HEK293 (cell line): ENCODE data around the gene EFCC1.

Source experiments
- CTCF ChIA-PET: fragments of 350-600 bp; formaldehyde crosslinking; extraction: SDS; loops from one replicate; lab custom pipeline; 2021; ENCODE audit warnings: antibody characterized with exemption; lab: Yijun Ruan, JAX
- POLR2A ChIA-PET: fragments of 300-600 bp; formaldehyde crosslinking; extraction: SDS; loops from one replicate; lab custom pipeline; 2020; ENCODE audit warnings: antibody characterized with exemption, inconsistent platforms; lab: Yijun Ruan, JAX
- H3K27ac ChIP-seq: fragments of 200-500 bp; sonication (Bioruptor generic); 2 replicates; pipeline ENCODE4 v1.5.1; 2014; ENCODE audit warnings: low read depth, low read length, control low read depth, inconsistent platforms; ENCODE audit errors: extremely low read depth
- H3K36me3 ChIP-seq, 2 experiments: fragments of 200-500 bp in 1 of 2; sonication (Bioruptor generic) in 1 of 2; 1 replicate in 1 of 2; 2 replicates in 1 of 2; pipeline ENCODE4 v1.5.1; 2014 to 2017; ENCODE audit warnings: inconsistent platforms in 2 of 2, low read length in 2 of 2; ENCODE audit not compliant: control insufficient read depth in 2 of 2, insufficient read depth in 1 of 2
- H3K4me1 ChIP-seq: fragments of 200-500 bp; sonication (Bioruptor generic); 2 replicates; pipeline ENCODE4 v1.5.1; 2014; ENCODE audit warnings: mild to moderate bottlenecking, low read length, inconsistent platforms; ENCODE audit not compliant: control insufficient read depth, insufficient read depth
- H3K4me3 ChIP-seq: 2 replicates; pipeline ENCODE4 v1.5.1; 2011; ENCODE audit warnings: low read depth, mild to moderate bottlenecking, control low read depth, low read length, moderate library complexity
- H3K9me3 ChIP-seq: fragments of 200-500 bp; sonication (Bioruptor generic); 2 replicates; pipeline ENCODE4 v1.5.1; 2014; ENCODE audit warnings: low read depth, low read length, inconsistent platforms; ENCODE audit not compliant: control insufficient read depth, insufficient read depth
- HOXD13 ChIP-seq: sonication (generic); formaldehyde crosslinking; IDR thresholded peaks from 2 replicates; pipeline ENCODE4 v1.8.0; 2022; ENCODE audit warnings: missing genetic modification reagents, borderline replicate concordance
- REPIN1 ChIP-seq: fragments of 450-650 bp; formaldehyde crosslinking; IDR thresholded peaks from 2 replicates; pipeline ENCODE4 v1.5.1; 2017; ENCODE audit warnings: missing biosample characterization, missing genetic modification characterization, low read depth
- SP7 ChIP-seq: fragments of 450-650 bp; formaldehyde crosslinking; IDR thresholded peaks from 2 replicates; pipeline ENCODE4 v1.5.1; 2016; ENCODE audit warnings: missing biosample characterization, missing genetic modification characterization
- ZBTB6 ChIP-seq: fragments of 450-650 bp; formaldehyde crosslinking; IDR thresholded peaks from 2 replicates; pipeline ENCODE4 v1.5.1; 2017; ENCODE audit warnings: missing biosample characterization, missing genetic modification characterization
- ZNF140 ChIP-seq: fragments of 450-650 bp; formaldehyde crosslinking; IDR thresholded peaks from 2 replicates; pipeline ENCODE4 v1.5.1; 2016; ENCODE audit warnings: missing biosample characterization, missing genetic modification characterization
- ZNF174 ChIP-seq: fragments of 450-650 bp; formaldehyde crosslinking; IDR thresholded peaks from 2 replicates; pipeline ENCODE4 v1.5.0; 2017; ENCODE audit warnings: missing biosample characterization, mild to moderate bottlenecking, missing genetic modification characterization
- ZNF18 ChIP-seq: fragments of 450-650 bp; formaldehyde crosslinking; IDR thresholded peaks from 2 replicates; pipeline ENCODE4 v1.5.1; 2016; ENCODE audit warnings: missing biosample characterization, missing genetic modification characterization
- ZNF2 ChIP-seq: fragments of 450-650 bp; formaldehyde crosslinking; IDR thresholded peaks from 2 replicates; pipeline ENCODE4 v1.5.1; 2016; ENCODE audit warnings: missing biosample characterization, missing genetic modification characterization
- ZNF302 ChIP-seq: fragments of 450-650 bp; formaldehyde crosslinking; IDR thresholded peaks from 2 replicates; pipeline ENCODE4 v1.5.1; 2016; ENCODE audit warnings: missing biosample characterization, missing genetic modification characterization, low read depth
- ZNF426 ChIP-seq: fragments of 450-650 bp; formaldehyde crosslinking; IDR thresholded peaks from 2 replicates; pipeline ENCODE4 v1.5.1; 2017; ENCODE audit warnings: missing biosample characterization, missing genetic modification characterization, mild to moderate bottlenecking, inconsistent platforms, moderate library complexity
- ZNF544 ChIP-seq: fragments of 450-650 bp; formaldehyde crosslinking; IDR thresholded peaks from 2 replicates; pipeline ENCODE4 v1.5.0; 2017; ENCODE audit warnings: missing biosample characterization, missing genetic modification characterization
- ZNF600 ChIP-seq: fragments of 450-650 bp; formaldehyde crosslinking; IDR thresholded peaks from 2 replicates; pipeline ENCODE4 v1.5.1; 2016; ENCODE audit warnings: missing biosample characterization, missing genetic modification characterization
- ZNF660 ChIP-seq: fragments of 450-650 bp; IDR thresholded peaks from 2 replicates; pipeline ENCODE4 v1.5.1; 2018; ENCODE audit warnings: missing biosample characterization, mild to moderate bottlenecking, missing genetic modification characterization
- ZNF664 ChIP-seq: fragments of 450-650 bp; formaldehyde crosslinking; IDR thresholded peaks from 2 replicates; pipeline ENCODE4 v1.5.1; 2016; ENCODE audit warnings: missing biosample characterization, missing genetic modification characterization
- ZNF704 ChIP-seq: fragments of 450-650 bp; formaldehyde crosslinking; IDR thresholded peaks from 2 replicates; pipeline ENCODE4 v1.5.1; 2016; ENCODE audit warnings: missing biosample characterization, missing genetic modification characterization
- ZNF830 ChIP-seq: fragments of 450-650 bp; IDR thresholded peaks from 2 replicates; pipeline ENCODE4 v1.5.0; 2018; ENCODE audit warnings: missing biosample characterization, missing genetic modification characterization, low read depth, mild to moderate bottlenecking, moderate library complexity

The EFCC1 gene

GRCh38 chr3:128998561-128998960, 2.5 kb upstream of the EFCC1 start:
- no peaks in the 10 kb centered on the region for H3K36me3 ChIP-seq
- H3K4me1 ChIP-seq = no peaks in the 10 kb centered on the region
- H3K9me3 ChIP-seq = no peaks in the 10 kb centered on the region
- no peak overlapping the region for H3K27ac ChIP-seq
- CTCF ChIA-PET = interaction anchor here (0.7 to 2.4 kb wide), 3 partner anchors 28 to 247 kb away, joined by 3 to 8 read pairs (median 3); no protein-coding TSS in a partner anchor
- TF ChIP-seq ZNF664 (tag by site-specific recombination) = no peak
- no peak overlapping the region for H3K4me3 ChIP-seq
- POLR2A ChIA-PET = interaction anchor here (0.6 to 0.7 kb wide), 2 partner anchors 205 to 318 kb away, joined by 3 read pairs; no protein-coding TSS in a partner anchor

- Histone ChIP-seq H3K4me1 (no peaks in the 10 kb centered on the region), H3K36me3 (no peaks in the 10 kb centered on the region), H3K9me3 (no peaks in the 10 kb centered on the region), H3K4me3 (no peak overlapping the region), H3K27ac (no peak overlapping the region)
- CTCF ChIA-PET = interaction anchor here (0.7 to 2.4 kb wide), 3 partner anchors 29 to 246 kb away, joined by 3 to 8 read pairs (median 3); no protein-coding TSS in a partner anchor
- TF ChIP-seq ZNF302 (no peak), ZNF704 (tag by site-specific recombination) (no peak), ZNF2 (tag by site-specific recombination) (no peak)
- POLR2A ChIA-PET = interaction anchor here (0.6 kb wide), 1 partner anchor 204 kb away, joined by 3 read pairs; no protein-coding TSS in a partner anchor
Observed at GRCh38 chr3:128999102-128999501, 2.0 kb upstream of the EFCC1 start.

GRCh38 chr3:129000742-129001100, 383 bp upstream of the EFCC1 start:
- TF ChIP-seq ZNF830 (tag by site-specific recombination) = no peak
- TF ChIP-seq ZNF544 = no peak
- TF ChIP-seq REPIN1 (tag by site-specific recombination) = no peak
- no peak for TF ChIP-seq ZNF600 (tag by site-specific recombination)
- TF ChIP-seq SP7 (tag by site-specific recombination) = no peak
- TF ChIP-seq HOXD13 (CRISPR knock-in tag) = no peak
- no peak for TF ChIP-seq ZNF174 (tag by site-specific recombination)
- no peak for TF ChIP-seq ZNF426 (tag by site-specific recombination)
- no peak for TF ChIP-seq ZNF140 (tag by site-specific recombination)
- no peak for TF ChIP-seq ZNF18 (tag by site-specific recombination)
- TF ChIP-seq ZNF660 (tag by site-specific recombination) = no peak
- no peak for TF ChIP-seq ZBTB6 (tag by site-specific recombination)
- ChIA-PET POLR2A (no interaction called here), CTCF (no interaction called here)
- no peak overlapping the region for H3K27ac ChIP-seq
- H3K9me3 ChIP-seq = no peaks in the 10 kb centered on the region
- no peaks in the 10 kb centered on the region for H3K4me1 ChIP-seq
- H3K36me3 ChIP-seq = no peaks in the 10 kb centered on the region
- H3K4me3 ChIP-seq = no peak overlapping the region
